ENCODE data around the gene NUTM2G. TPM values are rescaled to one million over a fixed set of nuclear protein-coding genes. Genes with fewer than 3 reads are reported as not detected.
"Not testable (repeated sequence)": the region's sequence is repeated elsewhere in the genome, so short reads cannot be mapped to it uniquely, and the experiment has no call there.

Gene NUTM2G
- total and polyA plus RNA-seq, 8 donors = not detected

DNA sequence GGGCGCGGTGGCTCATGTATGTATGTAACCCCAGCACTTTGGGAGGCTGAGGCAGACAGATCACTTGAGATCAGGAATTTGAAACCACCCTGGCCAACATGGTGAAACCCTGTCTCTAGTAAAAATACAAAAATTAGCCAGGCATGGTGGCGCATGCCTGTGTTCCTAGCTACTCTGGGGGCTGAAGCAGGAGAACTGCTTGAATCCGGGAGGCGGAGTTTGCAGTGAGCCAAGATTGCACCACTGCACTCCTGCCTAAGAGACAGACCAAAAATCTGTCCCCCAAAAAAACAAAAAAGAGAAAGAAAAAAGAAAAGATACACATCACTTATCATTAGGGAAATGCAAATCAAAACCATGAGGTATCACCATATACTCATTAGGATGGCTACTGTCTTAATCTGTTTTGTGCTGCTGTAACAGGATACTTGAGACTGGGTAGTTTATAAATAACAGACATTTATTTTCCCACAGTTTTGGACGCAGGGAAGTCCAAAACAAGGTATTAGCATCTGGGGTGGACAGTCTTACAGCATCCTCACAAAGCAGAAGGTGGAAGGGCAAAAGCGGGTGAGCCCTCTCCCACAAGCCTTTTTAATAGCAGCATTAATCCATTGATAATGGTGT, 55.0 kb downstream of the NUTM2G start:
- intact Hi-C loops (cut with DNase I; ENCODE audit: low total_unique reads); H3K27me3 ChIP-seq; H3K4me3 ChIP-seq; H3K4me1 ChIP-seq; H3K9me3 ChIP-seq; DNase-seq; H3K36me3 ChIP-seq; H3K27ac ChIP-seq: not testable (repeated sequence)
- WGBS, 5 donors = 91 to 97% (median 94%) methylated on average over 7 of the region's 7 CpGs

DNA sequence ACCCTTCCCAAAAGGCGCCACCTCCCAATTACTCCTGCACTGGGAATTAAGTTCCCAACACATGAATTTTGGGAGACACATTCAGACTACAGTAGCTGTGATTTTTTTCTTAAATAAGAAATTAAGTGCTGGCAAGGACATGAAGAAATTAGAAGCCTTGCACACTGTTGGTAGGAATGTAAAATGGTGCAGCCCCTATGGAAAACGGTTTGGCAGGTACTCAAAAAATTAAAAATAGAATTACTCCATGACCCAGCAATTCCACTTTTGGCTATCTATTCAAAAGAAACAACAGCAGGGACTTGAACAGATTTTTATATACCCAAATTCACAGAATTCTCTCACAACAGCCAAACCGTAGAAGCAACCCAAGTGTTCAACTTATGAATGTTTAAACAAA, 55.5 kb downstream of the NUTM2G start:
- H3K36me3 ChIP-seq; H3K27me3 ChIP-seq; H3K4me3 ChIP-seq; H3K9me3 ChIP-seq; DNase-seq; H3K27ac ChIP-seq; H3K4me1 ChIP-seq; intact Hi-C loops (cut with DNase I; ENCODE audit: low total_unique reads): not testable (repeated sequence)
- WGBS, 5 donors = 70 to 98% (median 95%) methylated on average over 2 to 3 of the region's 3 CpGs

DNA sequence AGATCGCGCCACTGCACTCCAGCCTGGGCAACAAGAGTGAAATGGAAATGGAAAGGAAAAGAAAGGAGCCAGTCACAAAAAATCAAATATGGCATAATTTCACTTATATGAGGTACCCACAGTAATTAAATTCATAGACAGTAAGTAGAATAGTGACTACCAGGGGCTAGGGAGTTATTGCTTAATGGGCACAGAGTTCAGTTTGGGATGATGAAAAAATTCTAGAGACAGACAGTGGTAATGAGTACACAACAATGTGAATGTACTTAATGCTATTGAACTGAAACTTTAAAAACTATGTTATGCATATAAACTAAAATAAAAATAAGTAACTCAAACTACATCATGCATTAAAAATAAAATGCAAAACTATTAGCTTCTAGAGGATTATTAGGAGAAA, 56.2 kb downstream of the NUTM2G start:
- H3K4me3 ChIP-seq; H3K27ac ChIP-seq; H3K9me3 ChIP-seq; H3K36me3 ChIP-seq; intact Hi-C loops (cut with DNase I; ENCODE audit: low total_unique reads); DNase-seq; H3K27me3 ChIP-seq: not testable (repeated sequence)
- 86 to 100% (median 97%) methylated on average over 2 of the region's 2 CpGs for WGBS, 5 donors
- H3K4me1 ChIP-seq = peaks cover 0 to 10% (median under 1%) of the 10 kb centered on the region in 4 donors

Other genes starting within 250 kb of the NUTM2G start
- 10 to 100 TPM in 2 of 5 donors, 1 to 10 TPM in 2, under 1 TPM in 1; 0.87 to 25.7 (median 8.1) TPM for gene ZNF510, start 150.8 kb upstream of the NUTM2G start, total RNA-seq
- 1 to 10 TPM; 1.9 to 3.4 (median 2.9) TPM for gene ZNF510, start 150.8 kb upstream of the NUTM2G start, polyA plus RNA-seq
- gene ZNF782, start 74.3 kb upstream of the NUTM2G start, total RNA-seq = 10 to 100 TPM; 10.7 to 32.7 (median 18.0) TPM
- 10 to 100 TPM in 1 of 3 donors, 1 to 10 TPM in 2; 1.2 to 25.8 (median 1.9) TPM for gene ZNF782, start 74.3 kb upstream of the NUTM2G start, polyA plus RNA-seq
- 10 to 100 TPM in 1 of 5 donors, 1 to 10 TPM in 1, under 1 TPM in 1, not detected in 2; 0.43 to 11.0 (median 7.7) TPM for gene CTSV, start 110.3 kb downstream of the NUTM2G start, total RNA-seq
- 1 to 10 TPM in 2 of 3 donors, under 1 TPM in 1; 0.61 to 6.6 (median 6.0) TPM for gene CTSV, start 110.3 kb downstream of the NUTM2G start, polyA plus RNA-seq

All from stomach (tissue), 9 donors.